Measurements from ENCODE around the gene SOCS3. TPM values are rescaled to one million over a fixed set of nuclear protein-coding genes. Genes with fewer than 3 reads are reported as not detected.

The SOCS3 gene
- total RNA-seq, 1 donor from 2014 or later, result 75.4 TPM

DNA sequence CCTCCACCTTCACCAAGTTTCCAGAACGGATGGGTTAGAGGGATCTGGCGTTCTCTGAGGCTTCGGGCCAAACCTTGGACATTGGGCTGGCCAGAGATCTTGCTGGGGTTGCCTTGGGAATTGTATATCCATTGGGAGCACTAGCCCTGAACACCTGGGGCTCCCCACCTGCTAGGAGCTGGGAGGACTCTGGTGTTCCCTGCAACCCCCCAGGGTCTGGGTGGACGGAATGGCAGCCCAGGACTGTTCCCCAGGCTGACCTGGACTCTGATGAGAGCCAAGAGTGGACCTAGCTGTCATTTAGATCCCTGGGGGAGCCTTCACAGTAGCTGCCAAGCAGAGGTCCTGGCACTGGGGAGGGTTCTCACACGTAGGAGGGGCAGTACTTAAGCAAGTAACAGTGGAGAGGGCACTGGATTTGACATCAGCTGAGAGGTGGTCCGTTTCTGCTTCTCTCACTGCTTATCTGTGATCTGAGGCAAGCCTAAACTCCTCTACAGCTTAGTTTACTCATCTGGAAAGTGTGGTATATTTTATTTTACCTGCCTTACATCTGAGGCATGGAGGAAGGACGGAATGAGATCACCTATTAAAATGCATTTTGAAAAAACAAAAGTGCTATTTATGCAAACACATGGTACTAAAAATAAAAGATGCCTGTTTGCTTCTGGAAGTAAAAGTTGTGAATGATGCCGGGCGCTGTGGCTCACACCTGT lies 11.7 kb downstream of the SOCS3 start:
- H3K4me1 Mint-ChIP-seq (ENCODE audit: low read depth), result peaks cover 63% of the 10 kb centered on the region

DNA sequence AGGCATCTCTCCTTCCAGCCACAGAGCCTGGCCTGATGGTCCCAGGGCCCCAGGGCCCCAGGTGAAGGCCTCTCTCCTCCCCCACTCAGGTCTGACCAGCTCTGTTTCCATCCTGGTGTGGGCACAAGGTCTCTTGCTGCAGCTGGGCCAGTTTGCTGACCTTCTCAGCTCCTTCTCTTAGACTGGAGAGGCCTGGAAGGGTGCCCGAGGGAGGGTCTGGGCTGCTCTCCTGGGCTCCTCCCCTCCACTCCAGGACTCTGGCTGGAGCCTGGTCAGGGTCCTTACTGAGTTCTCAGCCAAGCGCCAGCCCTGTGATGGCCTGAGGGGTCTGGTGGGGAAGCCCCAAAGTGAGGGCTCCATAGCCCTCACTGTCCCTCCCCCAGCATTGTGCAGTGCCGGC lies 12.4 kb downstream of the SOCS3 start:
- Mint-ChIP-seq H3K27me3 (ENCODE audit: insufficient read depth) (no peaks in the 10 kb centered on the region), H3K9me3 (no peaks in the 10 kb centered on the region), H3K4me3 (no peak overlapping the region), H3K4me1 (ENCODE audit: low read depth) (peaks cover 68% of the 10 kb centered on the region), H3K36me3 (ENCODE audit: low read depth) (no peaks in the 10 kb centered on the region), H3K27ac (no peak overlapping the region)
- intact Hi-C loops (cut with micrococcal nuclease), result no loop called here
- DNase-seq (ENCODE audit: low spot score), result no peak

More for the DNA sequence above, 11.7 kb downstream of the SOCS3 start:
- Mint-ChIP-seq H3K9me3 (no peaks in the 10 kb centered on the region), H3K4me3 (no peak overlapping the region), H3K36me3 (ENCODE audit: low read depth) (no peaks in the 10 kb centered on the region), H3K27ac (no peak overlapping the region), H3K27me3 (ENCODE audit: insufficient read depth) (no peaks in the 10 kb centered on the region)
- intact Hi-C loops (cut with micrococcal nuclease), result no loop called here
- no peak for DNase-seq (ENCODE audit: low spot score)

DNA sequence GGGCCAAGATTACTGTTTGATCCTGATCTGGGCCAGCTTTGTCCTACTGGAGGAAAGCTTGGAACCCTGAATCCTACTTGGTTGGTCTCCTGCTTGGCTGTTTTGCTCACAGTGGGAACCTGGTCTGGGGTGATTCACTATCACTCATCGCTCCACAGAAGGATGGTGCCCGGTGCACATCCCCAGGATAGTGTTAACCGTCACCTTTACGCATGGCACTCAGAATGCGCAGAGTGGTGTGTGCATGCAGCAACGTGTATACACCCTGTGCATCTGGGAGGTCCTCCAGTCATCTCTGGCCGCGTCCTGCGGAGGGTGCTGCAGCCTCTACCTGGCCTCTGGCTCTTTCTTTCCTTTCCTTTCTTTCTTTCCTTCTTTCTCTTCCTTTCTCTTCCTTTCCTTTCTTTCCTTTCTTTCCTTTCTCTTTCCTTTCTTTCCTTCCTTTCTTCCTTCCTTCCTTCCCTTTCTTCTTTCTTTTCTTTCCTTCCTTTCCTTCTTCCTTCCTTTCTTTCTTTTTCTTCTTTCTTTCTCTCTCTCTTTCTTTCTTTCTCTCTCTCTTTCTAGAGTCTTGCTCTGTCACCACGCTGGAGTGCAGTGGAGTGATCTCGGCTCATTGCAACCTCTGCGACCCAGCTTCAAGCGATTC lies 13.1 kb downstream of the SOCS3 start:
- Mint-ChIP-seq H3K27me3 (ENCODE audit: insufficient read depth) (no peaks in the 10 kb centered on the region), H3K36me3 (ENCODE audit: low read depth) (no peaks in the 10 kb centered on the region), H3K4me3 (no peak overlapping the region), H3K9me3 (no peaks in the 10 kb centered on the region), H3K27ac (peak overlapping the region; percentile 56), H3K4me1 (ENCODE audit: low read depth) (peaks cover 60% of the 10 kb centered on the region)
- intact Hi-C loops (cut with micrococcal nuclease), result no loop called here
- no peak for DNase-seq (ENCODE audit: low spot score)

DNA sequence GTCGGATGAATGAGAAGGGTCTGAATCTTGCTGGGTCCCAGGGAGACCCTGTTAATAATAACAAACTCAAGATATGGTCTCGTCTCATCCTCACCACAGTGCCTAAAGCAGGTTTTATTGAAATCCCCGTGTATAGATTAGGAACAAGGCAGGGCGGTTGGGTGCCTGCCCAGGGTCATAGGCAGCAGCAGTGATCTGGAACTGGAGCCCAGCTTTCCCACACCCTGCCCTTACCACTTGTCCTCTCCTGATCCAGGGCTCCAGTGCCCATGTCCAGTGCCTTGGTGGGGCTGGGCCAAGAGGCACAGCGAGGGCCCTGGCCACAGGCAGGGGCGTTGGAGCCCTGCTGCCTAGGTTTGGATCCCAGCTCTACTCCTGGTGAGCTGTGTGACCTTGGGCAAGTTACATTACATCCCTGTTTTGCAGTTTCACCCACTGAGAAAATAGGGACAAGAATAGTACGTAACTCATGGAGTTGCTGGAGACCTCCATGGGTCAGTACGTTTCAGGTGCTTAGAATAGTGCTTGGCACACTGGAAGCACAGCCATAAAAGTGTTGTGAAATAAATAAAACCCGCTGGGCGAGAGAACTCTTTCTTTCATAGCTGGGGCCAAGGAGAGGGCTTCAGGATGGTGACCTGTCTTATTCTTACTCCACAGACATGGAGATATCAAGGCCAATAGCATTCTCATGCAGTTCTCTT lies 13.9 kb downstream of the SOCS3 start:
- Mint-ChIP-seq H3K4me1 (ENCODE audit: low read depth) (peaks cover 61% of the 10 kb centered on the region), H3K27me3 (ENCODE audit: insufficient read depth) (peaks cover under 1% of the 10 kb centered on the region), H3K9me3 (no peaks in the 10 kb centered on the region), H3K27ac (no peak overlapping the region), H3K4me3 (no peak overlapping the region), H3K36me3 (ENCODE audit: low read depth) (no peaks in the 10 kb centered on the region)
- intact Hi-C loops (cut with micrococcal nuclease), result no loop called here
- DNase-seq (ENCODE audit: low spot score), result no peak

DNA sequence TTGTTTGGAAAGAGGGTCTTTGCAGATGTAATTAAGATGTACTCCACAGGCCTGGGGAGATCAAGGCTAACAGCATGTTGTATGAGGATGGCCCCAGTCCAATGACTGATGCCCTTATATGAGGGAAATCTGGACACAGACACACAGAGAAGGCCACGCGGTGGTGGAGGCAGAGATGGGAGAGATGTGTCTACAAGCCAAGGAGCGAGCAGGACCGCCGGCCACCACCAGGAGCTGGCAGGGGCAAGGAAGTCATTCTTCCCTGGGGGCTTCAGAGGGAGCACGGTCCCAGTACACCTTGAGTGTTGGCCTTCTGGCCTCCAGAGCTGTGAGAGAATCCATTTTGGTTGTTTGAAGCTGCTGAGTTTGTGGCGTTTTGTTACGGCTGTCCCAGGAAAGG lies 14.7 kb downstream of the SOCS3 start:
- intact Hi-C loops (cut with micrococcal nuclease), result no loop called here
- H3K9me3 Mint-ChIP-seq, result no peaks in the 10 kb centered on the region
- no peak overlapping the region for H3K4me3 Mint-ChIP-seq
- peaks cover 62% of the 10 kb centered on the region for H3K4me1 Mint-ChIP-seq (ENCODE audit: low read depth)
- H3K27me3 Mint-ChIP-seq (ENCODE audit: insufficient read depth), result peaks cover 3% of the 10 kb centered on the region
- H3K27ac Mint-ChIP-seq, result no peak overlapping the region
- DNase-seq (ENCODE audit: low spot score), result no peak
- peaks cover 1% of the 10 kb centered on the region for H3K36me3 Mint-ChIP-seq (ENCODE audit: low read depth)

DNA sequence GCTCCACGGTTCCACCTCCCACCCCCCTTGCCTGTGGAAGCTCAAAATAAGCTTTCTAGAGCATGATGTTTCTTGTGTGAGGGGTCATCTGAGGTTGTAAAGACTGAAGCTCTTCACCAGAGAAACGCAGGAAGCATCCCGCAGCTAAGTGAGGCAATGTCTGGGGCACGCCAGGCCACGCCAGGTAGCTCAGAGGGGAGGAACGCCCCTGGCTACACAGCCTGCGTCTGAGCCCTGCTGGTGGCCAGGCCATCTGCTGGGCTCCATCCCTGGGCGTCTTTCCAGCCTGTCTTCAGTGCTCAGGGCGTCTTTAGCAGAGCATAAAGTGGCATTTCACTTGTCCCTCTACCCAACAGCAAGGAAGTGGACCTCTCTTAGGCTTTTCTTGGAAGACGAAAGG lies 15.2 kb downstream of the SOCS3 start:
- Mint-ChIP-seq H3K4me3 (no peak overlapping the region), H3K9me3 (no peaks in the 10 kb centered on the region), H3K4me1 (ENCODE audit: low read depth) (peaks cover 62% of the 10 kb centered on the region), H3K36me3 (ENCODE audit: low read depth) (peaks cover 1% of the 10 kb centered on the region), H3K27ac (peak overlapping the region; percentile 25), H3K27me3 (ENCODE audit: insufficient read depth) (peaks cover 4% of the 10 kb centered on the region)
- intact Hi-C loops (cut with micrococcal nuclease), result no loop called here
- DNase-seq (ENCODE audit: low spot score), result no peak

DNA sequence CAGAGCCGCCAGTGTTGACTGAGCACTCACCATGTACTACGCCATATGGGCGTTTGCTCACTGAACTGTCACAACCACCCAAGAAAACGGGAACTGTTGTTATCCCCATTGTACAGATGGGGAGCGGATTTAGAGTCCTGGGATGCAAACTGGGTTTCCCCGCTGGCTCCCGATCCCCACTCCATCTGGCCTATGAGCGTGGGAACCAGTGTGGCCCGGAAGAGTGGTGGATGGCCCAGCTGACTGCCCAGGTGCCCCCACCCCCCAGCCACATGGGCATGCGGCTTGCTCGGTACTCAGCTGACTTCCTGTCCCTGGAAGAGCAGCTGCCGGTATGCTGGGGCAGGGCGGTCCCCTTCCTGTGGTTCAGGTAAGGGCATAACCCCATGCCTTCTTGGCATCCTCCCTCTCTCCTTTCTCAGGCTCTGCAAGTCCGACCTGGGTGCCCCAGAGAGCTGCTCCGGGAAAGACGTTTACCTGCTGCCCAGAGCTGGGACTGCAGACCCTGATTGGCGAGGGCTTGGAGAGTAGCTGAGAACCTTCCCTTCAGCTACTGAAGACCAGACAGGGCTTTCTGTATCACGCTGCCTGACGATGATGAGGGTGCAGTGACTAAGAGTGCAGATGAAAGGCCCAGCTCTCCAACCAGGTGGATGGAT lies 16.2 kb downstream of the SOCS3 start:
- no peaks in the 10 kb centered on the region for H3K9me3 Mint-ChIP-seq
- peaks cover 4% of the 10 kb centered on the region for H3K27me3 Mint-ChIP-seq (ENCODE audit: insufficient read depth)
- intact Hi-C loops (cut with micrococcal nuclease), result loop anchor here (1.0 to 2.0 kb wide), 2 partner anchors 12 to 29 kb away; no protein-coding TSS in a partner anchor
- H3K4me3 Mint-ChIP-seq, result peak overlapping the region; percentile 57
- H3K4me1 Mint-ChIP-seq (ENCODE audit: low read depth), result peaks cover 63% of the 10 kb centered on the region
- peak; percentile 73 for DNase-seq (ENCODE audit: low spot score)
- H3K27ac Mint-ChIP-seq, result peak overlapping the region; percentile 89
- H3K36me3 Mint-ChIP-seq (ENCODE audit: low read depth), result peaks cover 1% of the 10 kb centered on the region

DNA sequence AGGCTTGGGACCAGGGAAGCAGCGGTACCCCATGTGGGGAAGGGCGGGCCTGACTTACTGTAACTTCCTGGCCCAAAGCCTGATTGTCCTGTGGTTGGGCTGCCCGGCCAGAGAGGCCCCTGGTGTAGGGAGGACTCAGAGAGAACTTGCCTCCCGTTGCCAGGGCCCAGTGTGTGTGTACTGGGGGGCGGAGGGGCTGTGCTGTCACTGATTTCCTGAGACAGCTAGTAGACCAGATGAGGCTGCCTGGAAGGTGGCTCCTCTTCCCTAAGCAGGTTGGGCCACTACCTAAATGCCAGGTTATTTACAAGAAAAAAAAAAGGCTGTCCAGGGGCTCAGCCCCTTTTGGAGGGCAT lies 16.7 kb downstream of the SOCS3 start:
- DNase-seq (ENCODE audit: low spot score), result no peak
- intact Hi-C loops (cut with micrococcal nuclease), result loop anchor here (1.0 to 2.0 kb wide), 2 partner anchors 12 to 28 kb away; no protein-coding TSS in a partner anchor
- H3K9me3 Mint-ChIP-seq, result no peaks in the 10 kb centered on the region
- peaks cover 65% of the 10 kb centered on the region for H3K4me1 Mint-ChIP-seq (ENCODE audit: low read depth)
- peak overlapping the region; percentile 89 for H3K27ac Mint-ChIP-seq
- H3K27me3 Mint-ChIP-seq (ENCODE audit: insufficient read depth), result peaks cover 4% of the 10 kb centered on the region
- peaks cover 1% of the 10 kb centered on the region for H3K36me3 Mint-ChIP-seq (ENCODE audit: low read depth)
- H3K4me3 Mint-ChIP-seq, result peak overlapping the region; percentile 57

DNA sequence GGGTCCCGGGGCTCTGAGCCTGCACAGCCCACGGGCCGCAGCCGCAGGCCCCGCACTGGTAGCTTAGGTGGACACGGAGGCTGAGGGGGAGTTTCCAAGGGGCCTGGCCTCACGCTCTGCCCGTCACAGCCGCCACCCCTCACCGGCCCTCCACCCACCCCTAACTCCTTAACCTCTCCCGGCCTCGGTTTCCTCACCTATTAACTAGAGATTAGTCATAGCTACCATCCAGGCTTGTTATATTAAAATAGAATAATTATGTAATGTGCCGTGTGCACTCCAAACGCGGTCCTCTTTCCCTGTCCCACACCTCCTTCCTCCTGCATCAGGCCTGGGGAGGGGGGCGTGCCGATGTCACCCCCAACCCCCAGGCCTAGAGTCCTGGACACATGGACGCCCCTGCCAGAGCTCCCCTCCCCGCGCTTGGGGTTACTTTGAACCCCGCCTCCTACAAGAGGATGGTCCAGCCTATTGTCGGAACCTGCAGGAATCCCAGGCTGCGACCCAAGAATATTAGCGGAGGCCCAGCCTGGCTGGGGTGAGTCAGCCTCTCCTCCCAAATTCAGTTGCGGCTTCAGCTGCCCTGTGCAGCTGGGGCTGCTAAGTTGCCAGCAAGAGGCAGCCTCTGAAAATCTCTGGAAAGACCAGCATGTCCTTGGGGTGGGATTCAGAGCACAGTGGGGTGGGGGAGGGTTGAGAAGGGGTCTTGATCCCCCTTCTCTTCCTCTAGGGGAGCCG lies 17.3 kb downstream of the SOCS3 start:
- peaks cover 64% of the 10 kb centered on the region for H3K4me1 Mint-ChIP-seq (ENCODE audit: low read depth)
- H3K36me3 Mint-ChIP-seq (ENCODE audit: low read depth), result peaks cover 1% of the 10 kb centered on the region
- intact Hi-C loops (cut with micrococcal nuclease), result loop anchor here (1.0 to 2.0 kb wide), 2 partner anchors 13 to 28 kb away; no protein-coding TSS in a partner anchor
- no peaks in the 10 kb centered on the region for H3K9me3 Mint-ChIP-seq
- H3K27me3 Mint-ChIP-seq (ENCODE audit: insufficient read depth), result peaks cover 4% of the 10 kb centered on the region
- no peak for DNase-seq (ENCODE audit: low spot score)
- H3K27ac Mint-ChIP-seq, result peak overlapping the region; percentile 89
- H3K4me3 Mint-ChIP-seq, result peak overlapping the region; percentile 57

DNA sequence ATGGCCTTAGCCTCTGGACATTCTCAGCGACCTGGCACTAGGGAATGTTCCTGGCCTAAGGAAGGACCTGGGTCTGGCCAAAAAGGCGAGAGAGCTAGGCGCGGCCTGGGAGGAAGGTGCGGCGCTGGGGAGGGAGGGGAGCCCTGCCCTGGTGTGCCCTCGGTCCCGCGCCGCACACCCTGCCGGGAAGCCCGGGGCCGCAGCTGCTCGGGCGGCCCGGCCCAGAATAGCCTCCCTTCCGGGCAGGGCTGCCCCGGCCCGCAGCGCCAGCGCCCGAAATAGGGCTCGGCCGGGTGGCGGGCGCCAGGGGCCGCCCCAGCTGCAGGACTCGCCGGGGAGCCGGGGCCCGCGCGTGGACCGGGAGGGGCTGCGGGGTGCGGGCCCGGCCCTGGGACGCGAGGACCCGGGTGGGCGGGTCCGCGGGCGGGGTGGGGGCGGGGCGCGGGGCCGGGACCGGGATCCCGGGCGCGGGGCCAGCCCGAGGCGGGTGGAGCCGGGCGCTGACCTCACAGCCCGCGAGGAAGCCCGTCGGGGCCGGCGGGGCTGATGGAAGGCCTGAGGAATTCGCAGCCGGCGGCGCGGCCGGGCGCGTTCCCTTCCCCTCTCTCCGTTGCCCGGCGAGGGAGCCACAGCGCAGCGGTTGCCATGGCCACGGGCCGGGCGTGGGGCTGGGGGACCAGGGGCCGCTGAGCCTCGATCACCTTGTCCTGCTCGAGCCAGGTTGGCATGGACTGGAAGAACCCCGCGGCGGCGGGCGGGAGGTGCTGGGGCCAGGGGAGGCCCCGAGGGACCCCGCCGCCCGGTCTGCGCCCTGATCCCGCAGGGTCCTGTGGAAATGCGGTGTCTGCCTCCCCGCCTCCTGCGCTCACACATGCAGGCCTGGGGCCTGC lies 18.1 kb downstream of the SOCS3 start:
- DNase-seq (ENCODE audit: low spot score), result no peak
- intact Hi-C loops (cut with micrococcal nuclease), result loop anchor here (2.0 kb wide), 1 partner anchor 27 kb away; no protein-coding TSS in a partner anchor
- H3K4me1 Mint-ChIP-seq (ENCODE audit: low read depth), result peaks cover 60% of the 10 kb centered on the region
- H3K27ac Mint-ChIP-seq, result no peak overlapping the region
- peaks cover 1% of the 10 kb centered on the region for H3K36me3 Mint-ChIP-seq (ENCODE audit: low read depth)
- no peaks in the 10 kb centered on the region for H3K9me3 Mint-ChIP-seq
- H3K4me3 Mint-ChIP-seq, result no peak overlapping the region
- peaks cover 4% of the 10 kb centered on the region for H3K27me3 Mint-ChIP-seq (ENCODE audit: insufficient read depth)

DNA sequence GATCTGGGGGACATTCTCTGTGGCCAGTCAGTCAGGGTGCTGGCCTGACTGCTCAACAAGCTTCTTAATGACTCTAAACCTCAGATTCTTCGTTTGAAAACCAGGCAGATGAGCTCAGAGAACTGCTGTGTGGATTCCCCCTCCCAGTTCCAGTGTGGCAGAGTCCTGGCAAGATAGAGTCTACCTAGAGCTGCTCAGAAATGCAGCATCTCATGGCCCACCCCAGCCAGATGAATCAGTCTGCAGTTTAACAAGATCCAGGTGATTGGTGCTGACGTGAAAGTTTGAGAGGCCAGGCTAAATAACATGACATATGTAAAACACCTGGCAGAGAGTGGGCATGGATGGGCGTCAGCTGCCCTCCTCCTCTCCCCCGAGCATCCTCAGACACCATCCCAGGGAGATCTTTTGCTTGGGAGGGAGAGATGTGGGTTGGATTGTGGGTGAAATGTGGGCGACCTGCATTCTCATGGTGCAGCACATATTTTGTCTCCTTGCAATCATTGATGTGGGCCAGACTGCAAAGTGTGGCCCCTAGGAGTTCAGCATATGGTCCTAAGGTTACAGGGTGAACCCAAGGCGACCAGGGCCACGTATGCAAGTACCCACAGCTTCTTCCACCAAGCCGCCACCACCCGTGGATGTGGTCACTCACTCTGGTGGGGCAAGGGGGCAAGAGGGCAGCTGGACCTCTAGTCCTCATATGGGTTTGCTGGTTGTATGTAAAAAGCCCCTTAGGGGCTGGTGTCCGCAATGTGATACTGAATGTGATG lies 19.5 kb downstream of the SOCS3 start:
- H3K9me3 Mint-ChIP-seq, result no peaks in the 10 kb centered on the region
- peaks cover 4% of the 10 kb centered on the region for H3K27me3 Mint-ChIP-seq (ENCODE audit: insufficient read depth)
- intact Hi-C loops (cut with micrococcal nuclease), result no loop called here
- peak overlapping the region; percentile 75 for H3K27ac Mint-ChIP-seq
- H3K4me1 Mint-ChIP-seq (ENCODE audit: low read depth), result peaks cover 46% of the 10 kb centered on the region
- H3K36me3 Mint-ChIP-seq (ENCODE audit: low read depth), result peaks cover 1% of the 10 kb centered on the region
- peak overlapping the region; percentile 82 for H3K4me3 Mint-ChIP-seq
- no peak for DNase-seq (ENCODE audit: low spot score)
